Caco-2 (cell line): ENCODE measurements around the gene LRRTM1. TPM values are rescaled to one million over a fixed set of nuclear protein-coding genes. Genes with fewer than 3 reads are reported as not detected.

Experiments used
- BruUV-seq: library from RNA; stranded (reverse); fragments of 400-500 nt; replicated peaks from 2 replicates; lab custom pipeline; 2021; lab: Mats Ljungman, UMichigan
- CTCF ChIA-PET: fragments of 300-600 bp; sonication (Branson Sonifier 250); formaldehyde crosslinking; loops from one replicate; lab custom pipeline; 2022; ENCODE audit warnings: antibody characterized with exemption; lab: Charles Lee
- POLR2A ChIA-PET: fragments of 300-600 bp; sonication (Branson Sonifier 250); formaldehyde crosslinking; loops from one replicate; lab custom pipeline; 2022; ENCODE audit warnings: antibody characterized with exemption; lab: Charles Lee
- DNase-seq, 2 experiments: peaks; one replicate each; pipeline versions ENCODE4 v3.0.0 to v3.0.0-alpha.2; 2020 to 2022
- H3K27me3 ChIP-seq: replicated peaks from 2 replicates; pipeline ENCODE4 v1.6.0; 2011; ENCODE audit warnings: low read length; ENCODE audit not compliant: control insufficient read depth, insufficient read depth
- H3K36me3 ChIP-seq: 2 replicates; pipeline ENCODE4 v1.5.1; 2011; ENCODE audit warnings: low read length; ENCODE audit not compliant: control insufficient read depth, insufficient read depth
- H3K4me1 ChIP-seq: fragments of 250-450 bp; sonication (Bioruptor Pico); 2 replicates; pipeline ENCODE4 v1.5.1; 2020; ENCODE audit warnings: mild to moderate bottlenecking
- H3K4me3 ChIP-seq: 2 replicates; pipeline ENCODE4 v1.5.1; 2011; ENCODE audit warnings: low read depth, mild to moderate bottlenecking, control low read depth, low read length
- H3K9me3 ChIP-seq: fragments of 250-450 bp; sonication (Bioruptor Pico); 2 replicates; pipeline ENCODE4 v1.5.1; 2020; ENCODE audit warnings: mild to moderate bottlenecking, moderate library complexity
- H3K27ac Mint-ChIP-seq: one replicate; pipeline ENCODE4 v1.8.0; 2022; ENCODE audit warnings: mixed read lengths; ENCODE audit not compliant: unreplicated experiment
- H3K27me3 Mint-ChIP-seq: one replicate; pipeline ENCODE4 v1.8.0; 2022; ENCODE audit warnings: mixed read lengths; ENCODE audit not compliant: insufficient read depth, unreplicated experiment
- H3K36me3 Mint-ChIP-seq: one replicate; pipeline ENCODE4 v1.8.0; 2022; ENCODE audit warnings: mild to moderate bottlenecking, mixed read lengths; ENCODE audit not compliant: insufficient read depth, unreplicated experiment
- H3K4me1 Mint-ChIP-seq: one replicate; pipeline ENCODE4 v1.8.0; 2022; ENCODE audit warnings: low read depth, mixed read lengths; ENCODE audit not compliant: unreplicated experiment
- H3K4me3 Mint-ChIP-seq: one replicate; pipeline ENCODE4 v1.8.0; 2022; ENCODE audit warnings: mild to moderate bottlenecking, moderate library complexity, mixed read lengths; ENCODE audit not compliant: unreplicated experiment
- H3K9me3 Mint-ChIP-seq: one replicate; pipeline ENCODE4 v1.8.0; 2022; ENCODE audit warnings: mixed read lengths; ENCODE audit not compliant: unreplicated experiment
- intact Hi-C: fragments of 100-400 bp; cut with micrococcal nuclease; formaldehyde crosslinking; loops from one replicate; pipeline ENCODE4 v1.10.0; 2022; ENCODE audit not compliant: unreplicated experiment
- total RNA-seq: library from RNA; stranded (reverse); gene quantifications from 2 replicates; pipeline ENCODE4 v1.2.3, GENCODE V29; 2022
- TF ChIP-seq, protein P1 (sequence below), 2 experiments: fragments of 200-600 bp in 1 of 2; IDR thresholded peaks; 1 replicate in 1 of 2; 2 replicates in 1 of 2; pipeline versions ENCODE4 v1.5.1 to v1.8.0; 2011 to 2022; ENCODE audit warnings: antibody characterized with exemption in 1 of 2, control low read depth in 1 of 2, inconsistent platforms in 1 of 2, low read depth in 1 of 2, low read length in 1 of 2, mild to moderate bottlenecking in 1 of 2, moderate library complexity in 1 of 2; ENCODE audit not compliant: insufficient read depth in 1 of 2, severe bottlenecking in 1 of 2, unreplicated experiment in 1 of 2

The LRRTM1 gene
- total RNA-seq, 1 experiment from 2014 or later, result not detected

DNA sequence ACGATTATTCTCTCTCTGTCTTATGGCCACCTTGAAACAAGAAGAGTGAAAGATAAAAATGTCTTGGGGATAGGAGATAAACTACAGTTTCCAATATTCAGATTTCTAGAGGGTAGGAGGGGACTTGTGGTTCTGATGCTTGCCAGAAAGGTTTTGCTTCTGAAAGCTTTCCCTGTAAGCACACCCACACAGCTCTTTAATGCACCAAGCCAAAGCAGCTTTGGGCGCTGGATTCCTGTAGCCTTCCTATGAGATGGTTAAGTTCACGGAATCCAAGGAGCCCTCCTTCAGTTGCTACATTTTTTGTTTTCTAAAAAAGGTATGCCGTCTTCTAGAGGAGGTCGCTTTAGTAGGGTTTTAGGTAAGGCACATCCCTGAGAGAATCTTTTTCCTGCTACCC lies 4.9 kb downstream of the LRRTM1 start:
- H3K4me3 Mint-ChIP-seq, result no peak overlapping the region
- no peaks in the 10 kb centered on the region; the same call in 1 of the 2 replicates for H3K36me3 ChIP-seq
- H3K36me3 Mint-ChIP-seq, result no peaks in the 10 kb centered on the region
- H3K27ac Mint-ChIP-seq, result no peak overlapping the region
- DNase-seq, result no peak
- no peak overlapping the region for H3K4me3 ChIP-seq
- BruUV-seq, result no TSS peak
- H3K9me3 ChIP-seq, result no peaks in the 10 kb centered on the region
- POLR2A ChIA-PET, result no interaction called here
- TF ChIP-seq, protein P1, sequence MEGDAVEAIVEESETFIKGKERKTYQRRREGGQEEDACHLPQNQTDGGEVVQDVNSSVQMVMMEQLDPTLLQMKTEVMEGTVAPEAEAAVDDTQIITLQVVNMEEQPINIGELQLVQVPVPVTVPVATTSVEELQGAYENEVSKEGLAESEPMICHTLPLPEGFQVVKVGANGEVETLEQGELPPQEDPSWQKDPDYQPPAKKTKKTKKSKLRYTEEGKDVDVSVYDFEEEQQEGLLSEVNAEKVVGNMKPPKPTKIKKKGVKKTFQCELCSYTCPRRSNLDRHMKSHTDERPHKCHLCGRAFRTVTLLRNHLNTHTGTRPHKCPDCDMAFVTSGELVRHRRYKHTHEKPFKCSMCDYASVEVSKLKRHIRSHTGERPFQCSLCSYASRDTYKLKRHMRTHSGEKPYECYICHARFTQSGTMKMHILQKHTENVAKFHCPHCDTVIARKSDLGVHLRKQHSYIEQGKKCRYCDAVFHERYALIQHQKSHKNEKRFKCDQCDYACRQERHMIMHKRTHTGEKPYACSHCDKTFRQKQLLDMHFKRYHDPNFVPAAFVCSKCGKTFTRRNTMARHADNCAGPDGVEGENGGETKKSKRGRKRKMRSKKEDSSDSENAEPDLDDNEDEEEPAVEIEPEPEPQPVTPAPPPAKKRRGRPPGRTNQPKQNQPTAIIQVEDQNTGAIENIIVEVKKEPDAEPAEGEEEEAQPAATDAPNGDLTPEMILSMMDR (IDR thresholded peaks at IDR 0.05; ENCODE audit: insufficient read depth in 1 of 2, low read depth in 1 of 2, low read length in 1 of 2, severe bottlenecking in 1 of 2, unreplicated experiment in 1 of 2), result no peak
- peaks cover 36% of the 10 kb centered on the region for H3K27me3 Mint-ChIP-seq
- peaks cover 2% of the 10 kb centered on the region for H3K27me3 ChIP-seq
- H3K4me1 ChIP-seq, result no peaks in the 10 kb centered on the region
- CTCF ChIA-PET, result no interaction called here
- intact Hi-C loops, result loop anchor here (10.0 kb wide), 1 partner anchor 225 kb away; no protein-coding TSS in a partner anchor
- H3K9me3 Mint-ChIP-seq, result no peaks in the 10 kb centered on the region
- no peaks in the 10 kb centered on the region for H3K4me1 Mint-ChIP-seq

DNA sequence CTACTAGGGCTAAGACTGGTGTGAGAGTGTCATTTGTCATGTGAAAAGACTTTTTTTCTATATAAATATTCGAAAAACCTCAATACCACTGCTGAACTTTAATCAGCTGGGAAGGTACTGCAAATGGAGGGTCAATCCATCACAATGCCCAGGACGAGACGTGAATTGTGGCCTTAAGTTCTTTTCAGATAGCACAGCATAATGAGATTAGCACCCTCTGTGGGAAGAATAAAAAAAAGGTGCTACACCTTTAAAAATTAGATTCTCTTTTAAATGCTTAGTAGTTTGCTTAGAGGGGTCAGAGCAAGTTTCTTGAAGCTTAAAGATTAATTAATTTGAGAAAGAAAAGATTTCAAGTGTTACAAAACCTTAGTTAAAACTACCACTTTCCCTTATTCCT lies 5.6 kb downstream of the LRRTM1 start:
- no peaks in the 10 kb centered on the region for H3K9me3 Mint-ChIP-seq
- no peaks in the 10 kb centered on the region for H3K36me3 Mint-ChIP-seq
- POLR2A ChIA-PET, result no interaction called here
- H3K27me3 Mint-ChIP-seq, result peaks cover 36% of the 10 kb centered on the region
- intact Hi-C loops, result no loop called here
- H3K4me1 Mint-ChIP-seq, result no peaks in the 10 kb centered on the region
- no TSS peak for BruUV-seq
- H3K4me1 ChIP-seq, result no peaks in the 10 kb centered on the region
- CTCF ChIA-PET, result no interaction called here
- TF ChIP-seq, protein P1 (IDR thresholded peaks at IDR 0.05; ENCODE audit: insufficient read depth in 1 of 2, low read depth in 1 of 2, low read length in 1 of 2, severe bottlenecking in 1 of 2, unreplicated experiment in 1 of 2), result no peak
- H3K36me3 ChIP-seq, result no peaks in the 10 kb centered on the region; the same call in 1 of the 2 replicates
- H3K27me3 ChIP-seq, result peaks cover 2% of the 10 kb centered on the region
- no peaks in the 10 kb centered on the region for H3K9me3 ChIP-seq
- H3K4me3 ChIP-seq, result no peak overlapping the region
- DNase-seq, result no peak
- no peak overlapping the region for H3K4me3 Mint-ChIP-seq
- H3K27ac Mint-ChIP-seq, result no peak overlapping the region

DNA sequence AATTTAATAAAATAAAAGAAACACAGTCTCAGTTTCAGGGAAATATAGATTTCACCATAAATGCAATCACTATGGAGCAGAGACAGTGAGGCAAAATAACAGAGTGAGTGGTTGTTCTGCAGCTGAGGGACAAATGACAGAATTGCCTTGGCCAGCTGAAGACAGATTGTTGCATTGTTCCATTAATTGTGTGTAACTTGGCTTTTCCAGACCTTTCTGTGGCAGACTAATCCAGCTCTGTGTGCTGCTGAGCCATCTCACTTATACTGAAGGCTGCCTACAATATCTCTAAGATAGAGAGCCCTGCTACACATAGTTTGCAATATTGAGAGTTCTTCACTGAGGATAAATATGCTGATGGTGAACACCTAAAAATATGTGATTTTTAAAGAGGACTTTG lies 11.5 kb downstream of the LRRTM1 start:
- TF ChIP-seq, protein P1 (IDR thresholded peaks at IDR 0.05; ENCODE audit: insufficient read depth in 1 of 2, low read depth in 1 of 2, low read length in 1 of 2, severe bottlenecking in 1 of 2, unreplicated experiment in 1 of 2), result no peak
- intact Hi-C loops, result no loop called here
- H3K36me3 Mint-ChIP-seq, result no peaks in the 10 kb centered on the region
- no peaks in the 10 kb centered on the region for H3K4me1 Mint-ChIP-seq
- ChIA-PET POLR2A (no interaction called here), CTCF (no interaction called here)
- no peak overlapping the region for H3K27ac Mint-ChIP-seq
- peaks cover 23% of the 10 kb centered on the region for H3K27me3 Mint-ChIP-seq
- no peak for DNase-seq
- Histone ChIP-seq H3K4me1 (no peaks in the 10 kb centered on the region), H3K4me3 (no peak overlapping the region), H3K9me3 (no peaks in the 10 kb centered on the region), H3K27me3 (no peaks in the 10 kb centered on the region), H3K36me3 (no peaks in the 10 kb centered on the region)
- no TSS peak for BruUV-seq
- H3K9me3 Mint-ChIP-seq, result no peaks in the 10 kb centered on the region
- no peak overlapping the region for H3K4me3 Mint-ChIP-seq
